HG03097 (cell line): ENCODE results near the gene DEFB132.

Experiments used
- ATAC-seq: cut with Tn5 transposase; IDR thresholded peaks from one replicate; pipeline ENCODE4 v1.9.1; 2021; ENCODE audit not compliant: unreplicated experiment, low FRiP score

DEFB132 gene

DNA sequence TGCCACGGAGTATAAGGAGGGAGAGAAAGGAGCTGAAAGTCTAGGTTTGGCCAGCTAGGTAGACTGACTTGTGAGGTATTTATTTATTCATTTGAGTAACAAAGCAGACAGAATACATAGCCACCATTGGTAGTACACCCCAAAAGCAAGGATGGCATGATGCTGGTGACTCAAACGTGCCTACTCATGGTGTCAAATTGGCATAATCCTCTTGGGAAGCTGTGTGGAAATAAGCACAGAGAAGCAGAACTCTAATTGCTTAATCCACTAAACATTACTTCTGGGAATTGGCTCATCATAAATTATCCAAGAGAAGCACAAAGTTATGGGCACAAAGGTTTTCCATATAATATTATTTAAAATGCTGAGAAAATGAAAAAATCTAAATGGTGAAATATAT is 2.5 kb downstream of the DEFB132 start:
- no peak for ATAC-seq

DNA sequence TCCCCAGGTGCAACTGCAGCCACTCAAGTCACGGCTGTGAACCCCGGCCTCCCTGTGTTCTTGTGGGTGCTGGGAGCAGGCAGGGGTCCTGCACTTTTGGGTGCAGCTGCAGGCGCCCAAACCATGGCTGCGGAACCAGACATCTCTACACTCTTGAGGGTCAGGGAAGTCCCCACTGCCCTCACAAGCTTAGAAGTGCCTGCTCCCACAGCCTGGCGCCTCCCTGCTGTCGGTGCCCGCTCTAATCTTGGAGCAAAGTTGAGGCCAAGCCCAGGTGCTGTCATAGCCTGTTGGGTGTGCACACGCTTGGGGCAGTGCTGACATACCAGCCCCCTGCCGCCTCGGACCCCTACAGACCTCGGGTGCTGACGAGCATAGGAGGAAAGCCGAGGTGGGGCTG is 6.2 kb downstream of the DEFB132 start:
- ATAC-seq: no peak

DNA sequence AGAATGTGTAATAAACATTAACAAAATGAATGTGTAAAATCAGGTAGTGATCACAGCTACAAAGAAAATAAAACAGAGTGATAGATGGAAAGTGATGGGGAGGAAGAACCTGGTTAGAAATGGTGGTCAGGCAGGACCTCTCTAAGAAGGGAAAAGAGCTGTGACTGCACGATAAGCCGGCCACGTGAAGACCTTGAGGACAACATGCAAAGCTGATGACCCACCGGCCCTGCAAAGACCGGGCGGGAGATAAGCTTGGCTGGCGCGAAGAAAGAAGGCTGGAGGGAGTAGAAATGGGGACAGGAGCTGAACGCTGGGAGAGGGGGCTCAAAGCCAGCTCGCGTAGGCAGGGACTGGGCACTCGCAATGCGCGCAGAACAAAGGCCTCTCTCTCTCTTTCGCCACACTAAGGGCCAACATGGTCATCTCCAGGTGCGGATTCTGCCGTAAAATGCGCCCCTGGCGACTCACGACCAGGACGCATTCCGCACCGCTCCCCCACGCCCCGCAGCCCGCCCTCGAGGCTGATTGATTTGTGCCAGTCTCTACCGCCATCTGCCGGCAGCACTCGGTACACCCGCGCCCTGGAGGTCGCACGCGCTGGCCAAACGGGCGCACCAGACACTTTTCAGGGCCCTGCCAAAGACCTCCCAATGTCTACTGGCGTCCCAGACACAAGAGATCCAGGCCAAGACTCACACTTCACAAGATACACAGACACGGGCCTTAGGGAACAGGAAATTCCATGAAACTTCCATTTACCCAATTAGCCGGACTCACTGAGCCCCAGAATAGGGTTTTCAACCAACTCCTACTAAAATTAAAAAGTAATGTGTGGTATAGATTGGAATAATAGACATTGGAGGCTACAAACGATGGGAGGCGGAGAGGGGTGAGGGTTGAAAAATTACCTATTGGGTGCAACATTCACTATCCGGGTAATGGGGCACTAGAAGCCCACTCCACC is 9.4 kb downstream of the DEFB132 start:
- peak; percentile 76 for ATAC-seq

DNA sequence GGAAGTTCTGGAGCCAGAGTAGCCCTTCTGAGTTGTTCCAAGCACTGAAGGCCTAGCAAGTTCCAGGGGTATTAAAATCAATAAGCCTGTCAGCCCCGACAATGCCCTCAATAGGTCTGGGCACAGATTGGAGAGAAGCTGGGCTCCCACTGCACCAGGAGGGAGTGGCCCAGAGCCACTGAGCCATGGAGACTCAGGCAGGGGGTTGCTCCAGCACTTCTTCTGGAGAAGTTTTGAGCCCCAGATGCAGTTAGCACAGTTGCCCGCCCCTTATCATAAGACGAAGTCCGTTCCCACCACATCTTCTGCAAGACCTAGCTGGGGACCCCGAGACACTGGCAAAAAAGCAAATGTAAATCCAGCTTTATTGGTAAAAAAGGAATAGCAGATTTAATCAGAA is 13.0 kb downstream of the DEFB132 start:
- ATAC-seq: no peak

GRCh38 chr20:271069-271468 is 13.5 kb downstream of the DEFB132 start:
- ATAC-seq: no peak

GRCh38 chr20:271528-271927 is 14.0 kb downstream of the DEFB132 start:
- ATAC-seq: no peak

DNA sequence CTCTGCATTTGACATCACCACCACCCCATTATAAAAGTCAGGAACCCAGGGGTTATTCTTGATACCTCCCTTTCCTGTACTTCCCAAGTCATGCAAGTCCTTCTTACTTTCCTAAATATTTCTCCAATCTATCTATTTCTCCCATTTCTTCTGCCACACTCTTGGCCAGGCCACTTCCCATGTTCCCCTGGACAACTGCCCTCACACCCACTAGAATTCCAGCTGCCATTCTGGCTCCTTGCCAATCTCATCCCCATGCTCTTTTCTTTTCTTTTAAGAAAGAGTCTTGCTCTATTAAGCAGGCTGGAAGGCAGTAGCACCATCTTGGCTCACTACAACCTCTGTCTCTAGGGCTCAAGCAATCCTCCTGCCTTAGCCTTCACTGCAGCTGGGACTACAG is 15.2 kb downstream of the DEFB132 start:
- ATAC-seq: no peak

GRCh38 chr20:273884-274283 is 16.4 kb downstream of the DEFB132 start:
- ATAC-seq: no peak

DNA sequence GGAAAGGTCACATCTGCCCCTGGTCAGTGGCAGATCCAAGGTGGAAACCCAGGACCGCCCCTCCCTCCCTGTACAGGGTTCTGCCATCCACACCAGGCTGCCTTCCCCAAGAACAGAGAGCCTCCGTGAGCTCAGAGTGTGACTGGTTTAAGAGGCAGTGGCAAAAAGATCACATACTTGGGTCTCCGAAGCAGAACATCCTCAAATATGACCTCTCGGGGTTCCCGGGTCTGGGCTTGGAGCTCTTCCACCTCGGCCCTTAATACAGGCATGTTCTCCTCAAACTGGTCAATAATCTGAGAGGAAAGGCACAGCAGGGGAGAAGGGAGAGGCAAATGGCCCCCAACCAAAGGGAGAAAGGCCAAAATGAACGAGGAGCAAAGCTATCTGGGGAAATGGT is 18.3 kb downstream of the DEFB132 start:
- no peak for ATAC-seq

- ATAC-seq: no peak
Observed at GRCh38 chr20:276620-277495, 19.3 kb downstream of the DEFB132 start.

GRCh38 chr20:277496-277781 is 19.9 kb downstream of the DEFB132 start:
- no peak for ATAC-seq

GRCh38 chr20:278181-278580 is 20.7 kb downstream of the DEFB132 start:
- no peak for ATAC-seq

GRCh38 chr20:278607-279571 is 21.4 kb downstream of the DEFB132 start:
- ATAC-seq: no peak

DNA sequence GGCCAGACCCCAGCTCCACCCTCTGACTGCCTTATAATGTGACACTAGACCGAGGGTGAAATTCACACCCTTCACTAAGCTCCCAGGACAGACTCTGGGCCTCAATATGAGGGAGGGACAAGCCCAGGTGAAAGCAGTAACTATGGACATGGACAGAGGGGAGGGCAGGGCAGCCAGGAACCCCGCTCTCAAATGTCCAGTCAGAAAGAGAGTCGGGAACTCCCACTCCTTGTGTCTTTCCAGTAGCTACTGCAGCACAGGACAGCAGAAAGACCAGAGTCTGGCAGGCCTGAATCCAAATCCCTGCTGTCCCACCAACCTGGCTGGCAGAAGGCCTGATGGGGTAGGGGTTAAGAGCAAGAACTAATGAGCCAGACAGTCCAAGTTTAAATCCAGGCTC is 26.6 kb downstream of the DEFB132 start:
- ATAC-seq: no peak

DNA sequence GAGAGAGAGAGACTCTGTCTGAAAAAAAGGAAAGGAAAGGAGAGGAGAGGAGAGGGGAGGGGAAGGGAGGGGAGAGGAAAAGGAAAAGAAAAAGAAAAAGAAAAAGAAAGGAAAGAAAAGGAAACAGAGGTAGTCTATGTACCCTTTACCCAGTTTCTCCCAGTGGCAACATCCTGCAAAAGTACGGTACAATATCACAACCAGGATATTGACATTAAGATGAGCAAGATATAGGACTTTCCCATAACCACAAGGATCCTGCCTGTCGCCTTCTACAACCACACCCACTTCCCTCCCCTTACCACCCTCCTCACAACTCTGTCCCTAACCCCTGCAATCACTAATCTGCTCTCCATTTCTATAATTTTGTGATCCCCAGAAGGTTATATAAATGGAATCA is 29.0 kb downstream of the DEFB132 start:
- no peak for ATAC-seq

- ATAC-seq: no peak
Observed at GRCh38 chr20:288956-289692, 31.6 kb downstream of the DEFB132 start.

GRCh38 chr20:289693-290083 is 32.2 kb downstream of the DEFB132 start:
- no peak for ATAC-seq

DNA sequence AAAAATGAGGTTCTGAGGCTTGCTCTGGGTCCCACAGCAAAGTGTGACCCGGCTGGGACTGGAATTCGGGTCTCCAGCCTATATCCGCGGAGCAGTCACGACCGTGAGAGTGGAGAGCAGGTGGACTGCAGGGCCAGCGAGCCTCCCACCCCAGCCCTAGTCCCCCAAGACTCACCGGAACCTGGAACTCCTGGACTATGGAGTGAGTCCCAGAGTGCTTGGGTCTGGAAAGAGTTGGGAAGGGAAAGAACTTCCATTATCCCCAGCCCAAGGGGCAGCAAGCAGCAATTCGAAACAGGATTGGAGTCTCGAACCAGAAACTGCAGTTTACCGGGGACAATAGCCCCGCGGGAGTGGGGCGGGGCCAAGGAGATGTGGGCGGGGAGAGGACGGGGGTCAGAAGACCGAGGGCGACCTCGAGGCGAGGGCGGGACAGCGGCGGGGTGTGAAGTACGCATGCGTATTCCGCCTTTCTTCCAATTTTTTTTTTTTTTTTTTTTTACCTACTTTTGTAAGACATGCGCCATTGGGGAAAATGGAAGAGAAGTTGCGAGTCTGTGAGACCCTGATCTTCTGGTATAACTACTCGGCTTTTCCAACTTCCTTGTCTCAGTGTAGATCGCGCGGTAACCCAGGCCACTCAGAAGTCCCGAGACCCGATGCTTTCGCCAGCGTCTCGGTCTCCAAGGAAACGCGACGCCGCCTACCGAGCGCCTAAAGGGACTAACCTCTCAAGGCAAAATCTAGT is 32.7 kb downstream of the DEFB132 start, which contains the start of gene C20orf96:
Gene C20orf96 (minus strand): TSS at position 667 of the 748 bp plus-strand sequence. CDS start 140 bp downstream, at position 527.
- ATAC-seq: peak; percentile 72

DNA sequence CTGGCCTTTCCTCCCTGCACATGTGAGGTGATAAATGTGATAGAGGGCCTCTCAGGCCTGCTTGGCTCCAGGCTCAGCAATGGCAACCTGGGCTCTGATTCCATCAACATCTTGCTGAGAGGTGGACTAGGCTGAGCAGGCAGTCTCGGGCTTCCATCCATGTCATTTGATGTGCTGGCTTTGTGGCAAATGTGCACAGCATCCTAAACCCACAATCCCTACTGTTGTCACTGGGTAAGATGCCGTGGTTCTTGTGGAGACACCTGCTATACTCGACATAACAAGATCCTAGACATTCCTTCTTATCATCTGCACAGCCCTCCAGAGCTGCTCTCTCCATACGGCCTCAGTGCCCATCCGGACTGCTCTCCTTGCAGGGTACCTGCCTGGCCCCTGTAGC is 37.1 kb downstream of the DEFB132 start:
- no peak for ATAC-seq
